ENCODE measurements around the gene TCF20.

Gene TCF20

GRCh38 chr22:42301742-42302102 lies 31.3 kb upstream of the TCF20 start:
- TF ChIP-seq CSDC2 (CRISPR knock-in tag; IDR thresholded peaks at IDR 0.05) = no peak
- no peak for TF ChIP-seq ZNF70 (CRISPR knock-in tag; IDR thresholded peaks at IDR 0.05)
- no peak for TF ChIP-seq ZFP3 (CRISPR knock-in tag; IDR thresholded peaks at IDR 0.05)
- no peak for TF ChIP-seq BACH2 (CRISPR knock-in tag; IDR thresholded peaks at IDR 0.05; ENCODE audit: borderline replicate concordance)
- no peak for TF ChIP-seq TOX (CRISPR knock-in tag; IDR thresholded peaks at IDR 0.05; ENCODE audit: borderline replicate concordance)
- no peak for TF ChIP-seq ZC3H10 (CRISPR knock-in tag; IDR thresholded peaks at IDR 0.05)
- TF ChIP-seq, protein P1, sequence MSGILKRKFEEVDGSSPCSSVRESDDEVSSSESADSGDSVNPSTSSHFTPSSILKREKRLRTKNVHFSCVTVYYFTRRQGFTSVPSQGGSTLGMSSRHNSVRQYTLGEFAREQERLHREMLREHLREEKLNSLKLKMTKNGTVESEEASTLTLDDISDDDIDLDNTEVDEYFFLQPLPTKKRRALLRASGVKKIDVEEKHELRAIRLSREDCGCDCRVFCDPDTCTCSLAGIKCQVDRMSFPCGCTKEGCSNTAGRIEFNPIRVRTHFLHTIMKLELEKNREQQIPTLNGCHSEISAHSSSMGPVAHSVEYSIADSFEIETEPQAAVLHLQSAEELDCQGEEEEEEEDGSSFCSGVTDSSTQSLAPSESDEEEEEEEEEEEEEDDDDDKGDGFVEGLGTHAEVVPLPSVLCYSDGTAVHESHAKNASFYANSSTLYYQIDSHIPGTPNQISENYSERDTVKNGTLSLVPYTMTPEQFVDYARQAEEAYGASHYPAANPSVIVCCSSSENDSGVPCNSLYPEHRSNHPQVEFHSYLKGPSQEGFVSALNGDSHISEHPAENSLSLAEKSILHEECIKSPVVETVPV (CRISPR knock-in tag; IDR thresholded peaks at IDR 0.05) = no peak
- no peak for TF ChIP-seq ISL1 (CRISPR knock-in tag; IDR thresholded peaks at IDR 0.05)
- no peak for TF ChIP-seq ESRRG (CRISPR knock-in tag; IDR thresholded peaks at IDR 0.05)
- no peak for TF ChIP-seq ZNF565 (CRISPR knock-in tag; conservative IDR thresholded peaks at IDR 0.05; ENCODE audit: low read depth)
- no peak for TF ChIP-seq TCF4 (CRISPR knock-in tag; IDR thresholded peaks at IDR 0.05; ENCODE audit: borderline replicate concordance)
- TF ChIP-seq RARB (CRISPR knock-in tag; IDR thresholded peaks at IDR 0.05) = no peak
- no peak for TF ChIP-seq CREB5 (CRISPR knock-in tag; IDR thresholded peaks at IDR 0.05; ENCODE audit: low read depth)
- TF ChIP-seq, protein P2, sequence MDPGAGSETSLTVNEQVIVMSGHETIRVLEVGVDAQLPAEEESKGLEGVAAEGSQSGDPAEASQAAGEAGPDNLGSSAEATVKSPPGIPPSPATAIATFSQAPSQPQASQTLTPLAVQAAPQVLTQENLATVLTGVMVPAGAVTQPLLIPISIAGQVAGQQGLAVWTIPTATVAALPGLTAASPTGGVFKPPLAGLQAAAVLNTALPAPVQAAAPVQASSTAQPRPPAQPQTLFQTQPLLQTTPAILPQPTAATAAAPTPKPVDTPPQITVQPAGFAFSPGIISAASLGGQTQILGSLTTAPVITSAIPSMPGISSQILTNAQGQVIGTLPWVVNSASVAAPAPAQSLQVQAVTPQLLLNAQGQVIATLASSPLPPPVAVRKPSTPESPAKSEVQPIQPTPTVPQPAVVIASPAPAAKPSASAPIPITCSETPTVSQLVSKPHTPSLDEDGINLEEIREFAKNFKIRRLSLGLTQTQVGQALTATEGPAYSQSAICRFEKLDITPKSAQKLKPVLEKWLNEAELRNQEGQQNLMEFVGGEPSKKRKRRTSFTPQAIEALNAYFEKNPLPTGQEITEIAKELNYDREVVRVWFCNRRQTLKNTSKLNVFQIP (CRISPR knock-in tag; IDR thresholded peaks at IDR 0.05; ENCODE audit: borderline replicate concordance, low read depth) = no peak
- no peak for TF ChIP-seq TSHZ2 (CRISPR knock-in tag; IDR thresholded peaks at IDR 0.05)

GRCh38 chr22:42301077-42301741 lies 30.8 kb upstream of the TCF20 start:
- TF ChIP-seq CSDC2 (CRISPR knock-in tag; IDR thresholded peaks at IDR 0.05) = no peak
- TF ChIP-seq, protein P2 (CRISPR knock-in tag; IDR thresholded peaks at IDR 0.05; ENCODE audit: borderline replicate concordance, low read depth) = no peak
- no peak for TF ChIP-seq ZFP30 (CRISPR knock-in tag; IDR thresholded peaks at IDR 0.05)
- TF ChIP-seq OSR1 (CRISPR knock-in tag; IDR thresholded peaks at IDR 0.05) = no peak
- no peak for ATAC-seq

More at GRCh38 chr22:42301742-42302102, 31.3 kb upstream of the TCF20 start:
- no peak for ATAC-seq

- ATAC-seq = no peak
These were observed 30.0 kb upstream of the TCF20 start for GRCh38 chr22:42300259-42301076.

More at GRCh38 chr22:42300259-42301076, 30.0 kb upstream of the TCF20 start:
- TF ChIP-seq ZFP30 (CRISPR knock-in tag; IDR thresholded peaks at IDR 0.05) (no peak), ZNF8 (CRISPR knock-in tag; IDR thresholded peaks at IDR 0.05) (no peak), SNAI2 (CRISPR knock-in tag; IDR thresholded peaks at IDR 0.05) (no peak), CREB5 (CRISPR knock-in tag; IDR thresholded peaks at IDR 0.05; ENCODE audit: low read depth) (no peak), OSR1 (CRISPR knock-in tag; IDR thresholded peaks at IDR 0.05) (no peak), TCF4 (CRISPR knock-in tag; IDR thresholded peaks at IDR 0.05; ENCODE audit: borderline replicate concordance) (no peak), ZC3H10 (CRISPR knock-in tag; IDR thresholded peaks at IDR 0.05) (no peak), ZFP3 (CRISPR knock-in tag; IDR thresholded peaks at IDR 0.05) (no peak), PATZ1 (CRISPR knock-in tag; IDR thresholded peaks at IDR 0.05; ENCODE audit: borderline replicate concordance) (no peak), CSDC2 (CRISPR knock-in tag; IDR thresholded peaks at IDR 0.05) (no peak), TOX (CRISPR knock-in tag; IDR thresholded peaks at IDR 0.05; ENCODE audit: borderline replicate concordance) (no peak), BACH2 (CRISPR knock-in tag; IDR thresholded peaks at IDR 0.05; ENCODE audit: borderline replicate concordance) (no peak), ISL1 (CRISPR knock-in tag; IDR thresholded peaks at IDR 0.05) (no peak), ARNTL (CRISPR knock-in tag; IDR thresholded peaks at IDR 0.05; ENCODE audit: borderline replicate concordance, low read depth) (no peak), ZNF565 (CRISPR knock-in tag; conservative IDR thresholded peaks at IDR 0.05; ENCODE audit: low read depth) (no peak)
